ENCODE data around the gene NEMP1.

NEMP1 gene

GRCh38 chr12:57101892-57102695 lies 23.5 kb upstream of the NEMP1 start:
- no peaks in the 10 kb centered on the region for H3K27me3 Mint-ChIP-seq (ENCODE audit: low read depth)
- no peak overlapping the region for H3K27ac Mint-ChIP-seq
- no peak overlapping the region for H3K4me3 Mint-ChIP-seq
- peaks cover 31% of the 10 kb centered on the region for H3K4me1 Mint-ChIP-seq
- H3K9me3 Mint-ChIP-seq: no peaks in the 10 kb centered on the region
- TF ChIP-seq CTCF (IDR thresholded peaks at IDR 0.05; ENCODE audit: unreplicated experiment in 3 of 3): no peak
- peaks cover 59% of the 10 kb centered on the region for H3K36me3 Mint-ChIP-seq (ENCODE audit: low read depth)

- peaks cover 38% of the 10 kb centered on the region for H3K4me1 Mint-ChIP-seq
- H3K27me3 Mint-ChIP-seq (ENCODE audit: low read depth): no peaks in the 10 kb centered on the region
- H3K27ac Mint-ChIP-seq: no peak overlapping the region
- no peak overlapping the region for H3K4me3 Mint-ChIP-seq
- peaks cover 69% of the 10 kb centered on the region for H3K36me3 Mint-ChIP-seq (ENCODE audit: low read depth)
- no peaks in the 10 kb centered on the region for H3K9me3 Mint-ChIP-seq
- TF ChIP-seq CTCF (IDR thresholded peaks at IDR 0.05; ENCODE audit: unreplicated experiment in 3 of 3): no peak
Observed at GRCh38 chr12:57099766-57100165, 21.2 kb upstream of the NEMP1 start.

GRCh38 chr12:57099047-57099714 lies 20.6 kb upstream of the NEMP1 start:
- Mint-ChIP-seq H3K9me3 (no peaks in the 10 kb centered on the region), H3K4me1 (peaks cover 43% of the 10 kb centered on the region), H3K36me3 (ENCODE audit: low read depth) (peaks cover 66% of the 10 kb centered on the region)

GRCh38 chr12:57098546-57098945 lies 20.0 kb upstream of the NEMP1 start:
- no peak for TF ChIP-seq CTCF (IDR thresholded peaks at IDR 0.05; ENCODE audit: unreplicated experiment in 3 of 3)
- Mint-ChIP-seq H3K27me3 (ENCODE audit: low read depth) (no peaks in the 10 kb centered on the region), H3K36me3 (ENCODE audit: low read depth) (peaks cover 69% of the 10 kb centered on the region), H3K27ac (peak overlapping the region in 1 of 3 experiments; percentile 46), H3K4me1 (peaks cover 49% of the 10 kb centered on the region), H3K9me3 (no peaks in the 10 kb centered on the region), H3K4me3 (no peak overlapping the region)

More at GRCh38 chr12:57099047-57099714, 20.6 kb upstream of the NEMP1 start:
- no peaks in the 10 kb centered on the region for H3K27me3 Mint-ChIP-seq (ENCODE audit: low read depth)
- no peak for TF ChIP-seq CTCF (IDR thresholded peaks at IDR 0.05; ENCODE audit: unreplicated experiment in 3 of 3)
- peak overlapping the region; percentile 5 to 55 (median 46) for H3K27ac Mint-ChIP-seq
- H3K4me3 Mint-ChIP-seq: no peak overlapping the region

- Mint-ChIP-seq H3K27ac (peak overlapping the region in 2 of 3 experiments; percentile 30 to 92), H3K36me3 (ENCODE audit: low read depth) (peaks cover 75% of the 10 kb centered on the region), H3K4me3 (no peak overlapping the region), H3K4me1 (peaks cover 56% of the 10 kb centered on the region), H3K9me3 (no peaks in the 10 kb centered on the region), H3K27me3 (ENCODE audit: low read depth) (no peaks in the 10 kb centered on the region)
- TF ChIP-seq CTCF (IDR thresholded peaks at IDR 0.05; ENCODE audit: unreplicated experiment in 3 of 3): no peak
Observed at GRCh38 chr12:57097554-57097835, 18.9 kb upstream of the NEMP1 start.
